D721Med (cell line): ENCODE measurements around the gene NFATC2.
"Not testable (repeated sequence)": the region's sequence is repeated elsewhere in the genome, so short reads cannot be mapped to it uniquely, and the experiment has no call there.

Source experiments
- DNase-seq: peaks from one replicate; pipeline ENCODE4 v3.0.0; 2011; ENCODE audit warnings: low spot score; ENCODE audit not compliant: insufficient read length
- FAIRE-seq: peaks from 2 replicates; lab custom pipeline; 2011; peaks lifted over from hg19 to GRCh38; lab: Jason Lieb, UNC
- CTCF ChIP-seq: IDR thresholded peaks from 2 replicates; pipeline ENCODE4 v1.5.1; 2012; ENCODE audit warnings: mild to moderate bottlenecking, control low read depth; ENCODE audit not compliant: insufficient read depth; ENCODE audit errors: missing control alignments

NFATC2 gene

DNA sequence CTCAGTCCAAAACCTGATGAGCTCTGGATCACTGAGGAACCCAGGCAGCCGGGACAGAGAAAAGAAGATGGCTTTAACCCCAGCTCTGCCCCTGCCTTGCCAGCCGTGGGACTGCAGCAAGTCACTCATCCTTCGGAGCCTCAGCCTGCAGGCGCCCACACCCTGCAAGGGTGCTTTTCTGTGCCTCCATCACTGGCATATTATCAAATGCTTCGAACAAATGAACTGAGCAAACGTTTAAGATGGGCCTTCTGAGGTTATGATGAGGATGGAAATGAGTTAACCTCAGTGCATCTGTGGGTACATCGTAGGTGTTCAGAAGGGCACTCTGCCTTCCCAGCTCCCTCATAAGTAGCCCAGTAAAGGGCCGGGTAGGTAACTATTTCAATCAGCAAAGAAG lies 79.0 kb downstream of the NFATC2 start:
- no peak for FAIRE-seq
- no peak for DNase-seq
- TF ChIP-seq CTCF, result no peak

DNA sequence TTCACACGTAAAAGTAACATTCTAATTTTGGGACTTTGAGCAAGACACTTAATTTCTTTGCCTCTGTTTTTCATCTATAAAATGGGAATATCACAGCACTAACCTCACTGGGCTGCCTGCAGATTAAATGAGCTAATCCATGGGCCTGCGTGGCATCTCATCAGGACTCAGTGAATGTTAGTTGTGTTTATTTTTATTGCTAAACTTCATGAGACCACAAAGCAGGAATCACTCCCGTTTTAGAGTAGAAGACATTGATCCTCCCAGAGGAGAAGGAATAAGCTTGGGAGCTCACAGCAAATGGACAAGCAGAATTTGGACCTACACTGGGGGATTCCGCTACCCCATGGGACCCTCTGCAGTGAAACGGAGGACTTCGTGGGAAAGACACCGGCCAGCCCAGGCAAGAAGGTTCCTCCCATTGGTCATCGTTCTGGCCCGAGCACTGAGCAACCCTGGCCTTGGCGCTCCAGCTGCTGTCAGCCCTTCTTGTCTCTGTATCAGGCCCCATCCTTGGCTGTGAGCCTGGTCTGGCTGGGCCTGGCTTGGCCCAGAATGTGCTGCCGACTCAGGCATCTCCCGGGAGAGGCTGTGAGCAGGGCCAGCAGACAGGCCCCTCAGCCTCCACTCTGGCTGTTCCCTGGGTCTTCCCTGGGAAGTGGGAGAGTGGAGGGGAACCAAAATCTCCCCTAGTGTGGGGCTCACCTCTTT lies 79.8 kb downstream of the NFATC2 start:
- no peak for TF ChIP-seq CTCF
- DNase-seq (no peak), FAIRE-seq (no peak)

GRCh38 chr20:51461846-51462245 lies 80.7 kb downstream of the NFATC2 start:
- DNase-seq, FAIRE-seq: not testable (repeated sequence)

GRCh38 chr20:51461306-51461705 lies 81.2 kb downstream of the NFATC2 start:
- FAIRE-seq (no peak), DNase-seq (no peak)
- TF ChIP-seq CTCF, result no peak

- FAIRE-seq, result no peak
- no peak for DNase-seq
- no peak for TF ChIP-seq CTCF
Measured at GRCh38 chr20:51460569-51461265, 81.8 kb downstream of the NFATC2 start.

DNA sequence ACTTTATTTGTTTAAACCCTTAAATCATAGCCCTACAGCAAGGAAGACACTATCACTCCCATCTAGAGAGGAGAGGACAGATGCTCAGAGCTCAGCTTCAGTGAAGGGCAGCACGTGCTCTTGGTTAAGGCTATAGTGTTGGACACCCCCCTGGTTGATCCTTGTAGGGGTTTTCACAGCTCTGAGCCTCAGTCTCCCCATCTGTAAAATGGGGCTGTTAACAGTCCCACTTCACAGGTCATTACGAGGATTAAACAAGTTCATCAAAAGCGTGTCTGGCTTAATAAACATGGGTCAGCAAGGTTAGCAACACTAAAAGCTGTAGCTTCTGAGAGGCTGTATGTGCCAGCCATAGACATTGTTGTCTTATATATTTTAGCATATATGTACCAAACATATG lies 82.4 kb downstream of the NFATC2 start:
- TF ChIP-seq CTCF, result no peak
- FAIRE-seq (no peak), DNase-seq (no peak)

- FAIRE-seq, result no peak
- no peak for DNase-seq
- no peak for TF ChIP-seq CTCF
Measured at GRCh38 chr20:51458751-51459439, 83.6 kb downstream of the NFATC2 start.
